Uterus (tissue), 2 donors: ENCODE data around the gene ACOT6.
"Not testable (repeated sequence)": the region's sequence is repeated elsewhere in the genome, so short reads cannot be mapped to it uniquely, and the experiment has no call there.

ENCODE experiments used
- CTCF ChIP-seq, 4 experiments: fragments of 200-600 bp in 2 of 4; fragments of 450-650 bp in 2 of 4; sonication (generic) in 2 of 4; IDR thresholded peaks; one replicate each; pipeline ENCODE4 v1.5.1; 2016 to 2019; ENCODE audit warnings: antibody characterized with exemption in 4 of 4, mild to moderate bottlenecking in 2 of 4, moderate library complexity in 1 of 4
- POLR2A ChIP-seq, 2 donors: fragments of 450-650 bp; IDR thresholded peaks; one replicate each; pipeline ENCODE4 v1.6.1; 2016; ENCODE audit warnings: antibody characterized with exemption in 2 of 2, mild to moderate bottlenecking in 1 of 2, moderate library complexity in 1 of 2

- not testable (repeated sequence) for TF ChIP-seq CTCF, POLR2A (IDR thresholded peaks at IDR 0.05)
Observed at GRCh38 chr14:73568886-73569184, 43.5 kb upstream of the ACOT6 start.
